NCI-H345 treated with DMSO at 0.1 percent for 48 hours (cell line): ENCODE data around the gene PAPOLB.
A peak's percentile ranks its signal among the peaks of the same experiment; 100 is the strongest.

Experiments
- DNase-seq: peaks from one replicate; lab custom pipeline; 2025; ENCODE audit not compliant: unreplicated experiment; lab: John Stamatoyannopoulos, UW

Gene PAPOLB

DNA sequence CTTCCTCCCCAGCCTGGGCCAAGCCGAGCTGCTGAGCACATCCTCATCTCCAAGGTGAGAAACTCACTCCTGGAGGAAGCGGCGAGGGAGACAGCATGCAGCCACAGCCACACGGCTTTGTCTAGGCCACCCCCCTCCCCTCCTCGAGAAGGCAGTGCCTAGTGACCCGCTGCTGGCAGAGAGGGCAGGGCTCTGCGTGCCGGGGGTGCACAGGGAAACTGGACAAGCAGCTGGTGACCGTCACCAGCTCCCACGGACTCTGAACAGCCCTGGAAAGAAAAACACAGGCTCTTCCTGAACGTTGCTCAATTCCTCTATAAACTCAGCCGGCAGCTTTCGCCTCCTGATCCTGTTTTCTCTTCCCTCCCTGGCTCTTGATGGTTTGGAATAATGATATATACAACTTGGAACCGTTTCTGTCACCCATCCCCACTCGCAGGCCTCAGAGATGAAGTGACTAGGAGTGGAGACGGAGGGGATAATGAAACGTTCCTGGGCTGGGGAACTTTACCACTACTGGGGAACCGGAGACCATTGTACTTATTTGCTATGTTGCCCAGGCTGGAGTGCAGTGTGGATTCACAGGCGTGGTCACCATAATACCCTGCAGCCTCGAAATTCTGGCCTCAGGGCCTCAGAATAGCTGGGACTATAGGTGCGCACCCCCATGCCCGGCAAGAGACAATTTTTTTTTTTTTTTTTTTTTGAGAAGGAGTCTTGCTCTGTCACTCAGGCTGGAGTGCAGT is 19.3 kb downstream of the PAPOLB start:
- no peak for DNase-seq

DNA sequence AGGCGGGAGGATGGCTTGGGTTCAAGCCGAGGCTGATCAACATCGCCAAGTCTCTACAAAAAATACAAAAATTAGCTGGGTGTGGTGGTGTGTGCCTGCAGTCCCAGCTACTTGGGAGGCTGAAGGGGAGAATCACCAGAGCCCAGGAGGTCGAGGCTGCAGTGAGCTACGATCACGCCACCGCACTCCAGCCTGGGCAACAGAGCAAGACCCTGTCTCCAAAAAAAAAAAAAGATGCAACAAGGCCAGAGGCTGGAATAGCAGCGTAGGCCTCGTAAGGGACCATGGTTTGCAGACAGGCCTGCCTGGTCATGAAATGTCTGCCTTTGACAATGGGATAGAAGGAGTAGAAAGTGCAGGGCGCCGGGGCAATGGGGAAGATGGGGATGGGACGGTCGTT is 20.0 kb downstream of the PAPOLB start:
- DNase-seq = no peak

GRCh38 chr7:4841007-4841784 is 20.6 kb downstream of the PAPOLB start:
- DNase-seq = no peak

DNA sequence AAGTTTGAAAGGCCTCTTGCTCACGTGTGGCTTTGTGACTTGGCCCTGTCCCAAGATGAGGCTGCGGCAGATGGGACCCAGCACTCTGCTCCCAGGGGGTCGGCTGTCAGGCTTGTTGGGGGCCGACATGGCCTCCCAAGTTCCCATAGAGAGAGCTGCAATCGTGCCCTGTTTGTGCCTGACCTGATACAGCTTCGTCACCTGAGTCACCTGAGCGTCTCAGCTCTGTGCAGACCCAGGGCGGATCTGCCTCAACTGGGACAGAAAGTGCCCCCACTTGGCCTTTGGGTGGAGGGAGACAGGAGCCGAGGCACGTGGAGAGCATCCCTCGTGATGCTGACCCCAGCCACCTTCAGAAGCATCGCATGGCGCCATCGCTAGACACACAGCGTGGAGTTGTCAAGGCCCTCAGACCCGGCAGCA is 21.7 kb downstream of the PAPOLB start:
- DNase-seq = no peak

GRCh38 chr7:4838626-4839334 is 23.1 kb downstream of the PAPOLB start:
- DNase-seq = no peak

DNA sequence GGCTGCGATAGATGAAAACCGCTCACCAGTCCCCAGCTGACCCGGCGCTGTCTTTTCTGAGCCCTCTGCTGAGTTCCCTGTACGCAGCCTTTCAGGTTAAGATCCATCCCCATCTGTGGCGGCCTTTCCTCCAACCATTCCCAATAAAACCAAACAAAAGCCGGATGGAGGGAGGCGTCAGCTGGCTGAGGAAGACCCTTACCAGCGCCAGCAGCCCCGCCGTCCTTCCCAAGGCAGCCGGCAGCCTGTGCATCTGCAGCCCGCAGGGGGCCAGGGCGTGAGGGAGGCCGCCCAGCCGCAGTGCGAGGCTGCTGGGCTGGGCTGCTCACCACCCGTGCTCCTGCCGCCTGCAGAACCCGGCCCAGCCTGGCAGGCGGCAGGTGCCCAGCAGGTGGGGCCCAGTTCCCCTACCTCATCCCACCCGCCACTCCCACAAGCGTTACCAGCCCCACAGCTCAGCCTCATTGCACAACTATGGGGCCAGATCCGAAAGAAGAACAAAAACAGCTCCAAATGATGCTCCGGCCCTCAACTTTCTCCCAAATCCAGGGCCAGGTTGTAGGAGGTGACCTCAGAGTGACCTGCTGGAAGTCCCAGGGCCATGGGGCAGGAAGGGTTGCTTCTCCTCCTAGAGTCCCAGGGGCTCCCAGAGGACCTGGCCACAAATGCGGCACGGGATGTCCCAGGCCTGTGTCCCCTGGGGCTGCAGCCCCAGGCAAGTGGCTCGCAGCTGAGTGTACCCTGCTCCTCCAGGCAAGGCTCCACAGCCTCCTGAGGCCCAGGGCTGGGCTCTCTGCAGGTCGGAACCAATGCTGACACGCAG is 23.8 kb downstream of the PAPOLB start:
- peak; percentile 24 for DNase-seq

DNA sequence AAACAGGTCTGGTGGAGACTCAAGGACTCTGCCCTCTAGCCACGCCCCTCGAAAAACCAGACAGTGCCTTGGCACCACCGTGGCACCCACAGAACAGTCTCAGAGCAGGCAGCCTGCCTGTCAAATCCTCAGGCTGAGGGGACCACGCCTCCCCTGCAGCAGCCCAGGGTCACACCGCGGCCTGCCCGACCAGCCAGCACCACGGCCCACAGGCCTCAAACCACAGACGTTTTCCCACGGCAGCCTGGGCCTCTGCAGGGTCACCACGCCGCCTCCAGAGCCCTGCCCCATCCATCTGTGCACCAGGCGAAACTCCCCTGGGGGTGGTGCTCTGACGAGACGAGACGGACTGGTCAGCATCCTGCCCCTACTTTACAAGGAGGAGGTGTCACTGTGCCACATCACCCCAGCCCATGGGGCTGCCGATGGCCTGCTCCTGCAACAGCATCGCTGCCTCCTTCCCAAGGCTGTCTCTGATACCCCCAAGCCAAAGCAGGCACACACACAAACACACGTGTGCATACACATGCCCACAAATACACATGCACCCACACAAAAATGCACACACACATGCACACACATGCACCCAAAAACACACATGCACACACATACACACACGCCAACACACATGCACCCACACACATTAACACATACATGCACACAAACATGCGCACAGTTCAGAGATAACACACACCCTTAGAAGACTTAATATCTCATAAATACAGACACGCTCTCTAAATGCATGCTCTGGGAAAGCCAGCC is 24.6 kb downstream of the PAPOLB start:
- DNase-seq = no peak

DNA sequence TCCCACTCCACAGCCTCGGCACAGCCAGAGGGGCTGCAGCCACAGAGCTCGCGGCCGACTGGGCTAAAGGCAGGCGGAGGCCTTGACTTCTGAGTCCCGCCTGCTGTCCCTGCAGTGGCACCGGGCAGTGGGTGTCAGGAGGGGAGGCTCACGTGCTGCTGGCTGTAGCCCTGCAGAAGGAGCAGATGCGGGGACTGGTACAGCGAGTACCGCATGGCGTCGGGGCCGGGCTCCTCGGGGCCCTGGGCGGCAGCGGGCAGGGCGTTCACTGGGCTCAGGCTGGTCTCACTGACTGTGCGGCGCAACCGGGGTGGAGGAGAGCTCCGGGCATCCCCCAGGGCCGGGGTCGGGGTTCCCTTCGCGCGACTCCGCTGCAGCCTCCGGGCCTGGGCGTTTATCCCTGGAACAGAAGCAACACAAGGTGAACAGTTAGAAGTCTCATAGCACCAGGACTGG is 25.6 kb downstream of the PAPOLB start:
- DNase-seq = no peak

- DNase-seq = no peak
Measured at GRCh38 chr7:4835398-4836205, 26.2 kb downstream of the PAPOLB start.

DNA sequence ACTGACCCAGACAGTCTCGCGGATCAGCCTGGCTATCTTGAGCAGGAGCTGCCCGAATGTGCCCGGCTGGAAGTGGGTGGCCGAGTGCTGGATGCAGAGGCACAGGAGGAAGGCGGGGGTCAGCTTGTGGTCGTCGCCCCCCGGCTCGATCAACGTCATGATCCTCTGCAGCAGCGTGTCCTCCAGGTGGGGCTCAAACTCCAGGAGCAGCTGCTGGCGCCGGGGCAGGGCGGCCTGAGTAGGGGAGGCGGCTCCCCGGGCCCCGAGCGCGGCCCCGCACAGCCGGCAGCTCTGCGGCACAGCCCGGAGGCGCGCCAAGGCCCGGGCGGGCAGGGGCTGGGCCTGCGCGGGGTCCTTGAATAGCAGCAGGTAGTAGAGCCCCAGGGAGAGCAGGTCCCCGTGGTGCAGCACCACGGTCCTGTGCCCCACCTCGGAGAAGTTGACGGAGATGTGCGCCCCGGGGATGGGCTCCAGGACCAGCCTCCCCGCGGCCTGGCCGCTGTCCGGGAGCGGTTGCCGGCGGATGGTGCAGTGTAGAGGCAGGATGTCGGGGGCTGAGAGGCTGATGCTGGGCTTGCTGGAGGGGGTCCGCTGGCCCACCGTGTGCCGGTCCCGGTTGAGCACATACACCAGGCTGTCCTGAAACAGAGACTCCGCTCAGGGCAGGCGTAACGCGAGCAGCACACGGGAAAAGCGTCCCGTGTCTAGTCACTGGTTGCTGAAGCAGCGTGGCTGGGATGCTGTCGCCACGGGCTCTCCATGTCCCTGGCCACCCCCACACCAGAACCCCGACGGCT is 27.0 kb downstream of the PAPOLB start:
- DNase-seq = no peak

- no peak for DNase-seq
Measured at GRCh38 chr7:4833691-4834600, 27.9 kb downstream of the PAPOLB start.

DNA sequence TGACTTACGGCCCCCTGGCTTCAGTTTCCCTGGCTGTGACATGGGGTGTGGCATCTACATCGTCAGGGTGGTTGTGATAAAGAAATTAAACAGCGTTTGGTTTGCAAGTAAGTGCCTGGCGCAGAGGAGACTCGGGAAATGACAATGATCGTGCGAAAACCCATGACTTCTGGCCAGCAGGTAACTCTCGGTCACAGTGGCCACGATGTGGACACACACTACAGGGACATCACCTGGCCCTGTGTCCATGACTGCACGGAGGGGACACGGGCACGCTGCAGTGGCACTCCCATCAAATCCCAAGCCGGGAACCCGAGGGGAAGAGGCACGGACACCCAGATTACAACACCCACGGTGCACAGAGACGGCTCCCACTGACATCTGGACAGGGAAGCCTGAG is 28.7 kb downstream of the PAPOLB start:
- no peak for DNase-seq

DNA sequence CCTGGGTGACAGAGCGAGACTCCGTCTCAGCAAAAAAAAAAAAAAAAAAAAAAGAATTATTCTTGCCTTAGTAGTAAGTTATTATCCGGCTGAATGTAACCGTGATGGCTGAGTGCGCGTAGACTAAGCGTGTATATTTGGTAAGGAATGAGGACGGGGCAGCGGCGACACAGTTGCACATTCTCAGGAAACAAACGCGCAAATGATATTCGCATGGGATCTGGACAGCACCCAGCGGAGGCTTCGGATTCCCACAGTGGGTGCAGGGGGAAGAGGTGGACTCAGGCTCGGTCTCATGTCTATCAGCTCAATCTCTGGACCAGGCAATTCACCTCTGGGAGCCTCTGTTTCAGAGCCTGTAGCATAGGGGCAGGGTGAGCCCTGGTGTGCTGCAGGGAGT is 29.1 kb downstream of the PAPOLB start:
- DNase-seq = no peak

- DNase-seq = no peak
Measured at GRCh38 chr7:4831723-4832495, 29.9 kb downstream of the PAPOLB start.

GRCh38 chr7:4830176-4830575 is 31.7 kb downstream of the PAPOLB start:
- DNase-seq = no peak

DNA sequence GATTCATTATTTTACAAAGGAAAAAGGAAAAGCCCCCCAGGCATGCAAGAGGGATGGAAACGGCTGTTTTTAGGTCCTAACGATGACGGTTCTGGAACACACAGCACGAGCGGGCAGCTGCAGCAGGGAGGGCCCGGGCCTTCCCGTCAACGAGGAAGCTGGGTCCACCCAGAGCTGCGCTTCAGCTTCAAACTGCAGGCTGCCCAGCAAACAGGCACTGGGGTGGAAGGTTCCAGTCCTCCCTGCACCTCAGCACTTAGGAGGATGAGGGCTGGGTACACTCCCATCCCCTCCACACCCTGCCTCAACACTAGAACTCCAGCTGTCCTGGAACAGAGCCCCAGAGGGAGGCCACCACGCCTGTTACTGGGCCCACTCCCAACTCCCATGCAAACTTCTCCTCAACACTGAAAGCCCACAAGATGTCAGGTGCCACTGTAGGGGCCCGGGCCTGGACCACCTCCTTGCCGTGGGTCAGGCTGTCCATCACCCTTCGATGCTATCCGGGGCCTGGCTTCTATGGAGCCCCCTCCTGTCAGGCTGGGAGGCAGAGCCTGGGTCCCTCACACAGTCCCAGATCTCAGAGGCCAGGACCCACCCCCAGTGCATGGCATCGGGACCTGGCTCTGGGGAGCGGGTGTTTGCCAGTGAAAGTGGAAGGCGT is 33.0 kb downstream of the PAPOLB start:
- DNase-seq = no peak
